Stimulated activated CD4-positive, alpha-beta T cell treated with anti-CD3 and anti-CD28 coated beads, Interleukin-1b, Interleukin-23, amount 100 ng/mL, for 1 hour (primary cell): ENCODE data around the gene VPS54.

ENCODE experiments used
- DNase-seq, 2 donors: peaks; one replicate each; pipeline ENCODE4 v3.0.0-alpha.2; 2020; ENCODE audit warnings: low read depth in 2 of 2

VPS54 gene

DNA sequence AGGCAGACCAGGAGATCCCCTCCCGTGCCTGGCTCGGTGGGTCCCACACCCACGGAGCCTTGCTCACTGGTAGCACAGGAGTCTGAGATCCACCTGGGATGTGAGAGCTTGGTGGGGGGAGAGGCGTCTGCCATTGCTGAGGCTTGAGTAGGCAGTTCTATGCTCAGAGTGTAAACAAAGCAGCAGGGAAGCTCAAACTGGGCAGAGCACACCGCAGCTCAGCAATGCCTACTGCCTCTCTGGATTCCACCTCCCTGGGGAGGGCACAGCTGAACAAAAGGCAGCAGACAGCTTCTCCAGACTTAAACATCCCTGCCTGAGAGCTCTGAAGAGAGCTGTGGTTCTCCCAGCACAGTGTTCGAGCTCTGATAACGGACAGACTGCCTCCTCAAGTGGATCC lies 92.4 kb downstream of the VPS54 start:
- no peak for DNase-seq

DNA sequence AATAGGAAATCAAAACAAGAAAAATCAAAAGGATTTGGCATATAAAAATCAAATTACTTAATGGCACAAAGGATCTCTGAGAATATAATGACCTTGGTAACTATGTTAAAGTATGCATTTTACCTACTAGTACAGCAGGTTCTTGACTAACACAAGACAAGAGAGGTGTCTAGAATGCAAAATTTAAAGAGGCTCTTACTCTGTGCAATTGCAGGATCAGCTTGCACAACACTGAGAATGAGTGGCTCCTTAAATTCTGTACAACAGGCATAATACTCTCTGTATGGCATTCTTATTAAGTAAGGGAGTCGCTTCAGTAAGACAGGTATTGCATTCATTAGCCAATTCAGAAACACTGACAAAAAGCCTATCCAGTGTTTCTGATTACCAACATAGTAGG lies 104.9 kb downstream of the VPS54 start:
- DNase-seq, result no peak

DNA sequence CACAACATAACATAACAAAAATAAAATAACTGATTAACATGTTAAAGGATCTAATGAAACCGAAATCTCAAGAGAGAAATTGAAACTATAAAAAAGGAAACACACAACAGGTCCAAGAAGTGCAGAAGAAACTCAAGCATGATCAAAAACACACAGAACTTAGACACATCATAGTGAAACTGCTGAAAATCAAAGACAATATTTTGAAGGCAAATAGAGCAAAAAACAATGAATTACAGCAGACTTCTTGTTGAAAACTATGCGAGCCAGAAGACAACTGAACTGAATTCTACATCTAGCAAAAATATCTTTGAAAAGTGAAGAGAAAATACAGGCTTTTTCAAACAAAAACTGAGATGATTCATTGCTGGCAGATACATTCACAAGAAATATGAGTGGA lies 116.2 kb downstream of the VPS54 start:
- no peak for DNase-seq

DNA sequence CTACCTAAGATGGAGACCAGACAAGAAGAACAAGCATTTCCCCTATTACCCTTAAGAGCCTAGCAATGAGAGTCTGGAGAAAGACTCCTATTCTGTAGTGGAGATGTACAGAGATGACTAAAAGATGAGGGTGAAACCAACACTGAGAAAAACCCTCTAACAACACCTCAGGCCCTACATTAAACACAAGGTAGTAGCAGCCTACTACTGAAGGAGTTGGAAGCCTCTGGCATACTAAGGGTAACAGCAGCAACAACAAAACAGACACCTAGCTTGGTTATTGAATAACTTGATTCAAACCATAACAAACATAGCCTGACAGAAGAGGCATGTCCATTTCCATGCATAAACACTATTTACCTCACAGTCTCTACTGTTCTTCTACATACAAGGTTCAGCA lies 117.1 kb downstream of the VPS54 start:
- no peak for DNase-seq

DNA sequence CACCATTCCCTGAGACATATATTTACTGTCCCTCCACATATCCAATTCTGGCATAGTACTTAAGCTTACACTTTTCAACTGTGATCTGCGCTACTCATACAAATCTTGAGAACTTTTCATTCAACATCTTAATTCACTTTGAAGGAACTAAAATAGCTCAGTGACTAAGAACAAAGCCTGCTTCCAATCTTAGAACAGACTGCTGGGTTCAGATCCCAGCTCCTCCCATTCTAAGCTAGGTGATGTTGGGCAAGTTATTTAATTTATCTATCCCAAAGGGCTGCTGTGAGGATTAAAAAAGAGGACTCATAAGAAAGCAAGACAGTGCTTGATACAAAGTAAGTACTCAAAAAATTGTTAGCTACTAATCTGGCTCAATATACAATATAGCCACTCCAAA lies 119.6 kb downstream of the VPS54 start:
- no peak for DNase-seq

DNA sequence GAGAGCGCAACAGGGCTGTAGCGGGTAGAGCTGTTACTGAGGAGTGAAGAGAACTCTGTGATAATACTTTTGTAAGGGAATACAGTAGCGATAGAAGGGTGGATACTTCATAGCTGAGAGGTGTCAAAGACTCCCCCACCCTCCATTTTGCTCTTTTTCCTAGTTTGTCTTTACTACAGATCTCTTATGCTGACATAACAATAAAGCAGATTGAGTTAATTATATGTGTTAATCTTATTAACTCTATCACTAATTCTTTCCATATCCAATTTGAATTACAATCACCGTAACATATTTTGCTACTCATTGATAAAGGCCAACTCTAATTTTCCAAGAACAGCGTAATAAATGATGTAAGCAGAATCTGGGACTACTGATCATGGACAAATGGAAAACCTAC lies 120.4 kb downstream of the VPS54 start:
- DNase-seq, result no peak

DNA sequence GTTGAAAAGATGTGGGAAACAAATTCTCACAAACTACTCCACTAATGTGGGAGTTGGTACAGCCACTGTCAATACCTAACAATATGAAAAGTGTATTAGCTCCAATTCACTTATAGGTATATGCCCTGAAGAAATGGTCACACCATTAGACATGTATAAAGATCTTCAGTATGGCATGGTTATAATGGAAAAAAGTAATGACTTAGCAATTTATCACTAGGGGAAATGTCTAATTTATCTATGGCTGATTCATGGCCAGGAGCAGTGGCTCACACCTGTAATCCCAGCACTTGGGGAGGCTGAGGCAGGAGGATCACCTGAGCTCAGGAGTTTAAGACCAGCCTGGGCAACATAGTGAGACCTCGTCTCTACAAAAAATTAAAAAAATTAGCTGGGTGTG lies 125.1 kb downstream of the VPS54 start:
- no peak for DNase-seq

DNA sequence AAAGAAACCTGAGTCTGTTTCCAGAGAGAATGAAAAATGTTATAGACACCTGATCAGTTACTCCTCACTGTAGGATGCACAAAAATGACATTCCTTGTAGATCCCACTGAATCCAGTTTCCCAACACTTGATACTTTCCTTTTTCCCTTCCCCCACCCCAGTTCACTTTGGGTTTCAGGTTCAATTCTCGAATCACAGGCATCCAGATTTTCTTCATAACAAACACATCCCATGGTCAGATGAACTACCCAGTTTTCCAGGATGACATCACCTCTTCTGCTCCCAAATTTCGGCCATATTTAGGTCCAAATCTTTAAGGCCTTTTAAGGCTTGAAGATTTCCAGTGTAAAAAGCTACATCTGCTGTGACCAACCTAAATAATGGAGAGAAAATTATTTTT lies 126.1 kb downstream of the VPS54 start:
- no peak for DNase-seq

DNA sequence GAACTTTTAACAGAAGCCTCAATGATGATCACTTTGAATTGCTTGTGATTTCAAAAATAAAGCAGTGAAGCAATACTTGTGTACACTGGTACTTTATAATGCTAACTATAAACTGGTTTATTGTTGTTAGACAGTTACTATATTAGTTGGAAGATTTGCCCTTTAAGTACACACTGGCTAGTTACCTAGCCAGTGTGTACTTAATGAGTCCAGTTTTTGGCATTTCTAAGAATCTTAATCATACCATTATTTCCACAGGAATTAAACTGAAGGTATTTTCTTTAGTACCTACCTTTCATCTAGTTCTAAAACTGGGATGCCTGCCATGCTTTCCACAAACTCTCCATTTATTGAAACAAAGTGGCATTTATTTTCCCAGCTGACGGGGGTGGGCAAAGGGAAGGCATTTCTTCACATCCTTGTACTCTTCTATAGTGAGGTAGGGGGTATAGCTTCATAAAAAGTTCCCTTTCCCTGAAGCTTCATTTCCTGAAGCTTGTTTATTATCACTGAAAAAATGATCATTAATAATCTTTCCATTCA lies 127.7 kb downstream of the VPS54 start:
- DNase-seq, result no peak

DNA sequence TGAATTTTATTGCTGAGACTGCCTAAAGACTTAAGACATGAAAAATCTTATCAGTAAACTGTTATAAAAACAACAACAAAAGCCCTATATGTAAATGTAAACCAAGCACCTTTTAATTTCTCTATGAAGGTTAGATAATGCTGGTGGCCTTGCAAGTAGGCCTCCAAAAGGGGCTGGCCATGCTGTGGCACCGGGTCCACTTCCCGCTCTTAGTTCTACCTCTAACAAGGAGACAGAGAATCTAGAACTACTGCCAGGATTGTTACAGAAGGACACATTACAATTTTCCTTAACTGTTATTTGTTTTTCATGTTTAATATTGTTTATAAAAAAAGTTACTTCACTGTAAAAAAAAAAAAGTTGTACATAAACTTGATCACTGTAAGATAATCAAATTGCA lies 128.6 kb downstream of the VPS54 start:
- no peak for DNase-seq

DNA sequence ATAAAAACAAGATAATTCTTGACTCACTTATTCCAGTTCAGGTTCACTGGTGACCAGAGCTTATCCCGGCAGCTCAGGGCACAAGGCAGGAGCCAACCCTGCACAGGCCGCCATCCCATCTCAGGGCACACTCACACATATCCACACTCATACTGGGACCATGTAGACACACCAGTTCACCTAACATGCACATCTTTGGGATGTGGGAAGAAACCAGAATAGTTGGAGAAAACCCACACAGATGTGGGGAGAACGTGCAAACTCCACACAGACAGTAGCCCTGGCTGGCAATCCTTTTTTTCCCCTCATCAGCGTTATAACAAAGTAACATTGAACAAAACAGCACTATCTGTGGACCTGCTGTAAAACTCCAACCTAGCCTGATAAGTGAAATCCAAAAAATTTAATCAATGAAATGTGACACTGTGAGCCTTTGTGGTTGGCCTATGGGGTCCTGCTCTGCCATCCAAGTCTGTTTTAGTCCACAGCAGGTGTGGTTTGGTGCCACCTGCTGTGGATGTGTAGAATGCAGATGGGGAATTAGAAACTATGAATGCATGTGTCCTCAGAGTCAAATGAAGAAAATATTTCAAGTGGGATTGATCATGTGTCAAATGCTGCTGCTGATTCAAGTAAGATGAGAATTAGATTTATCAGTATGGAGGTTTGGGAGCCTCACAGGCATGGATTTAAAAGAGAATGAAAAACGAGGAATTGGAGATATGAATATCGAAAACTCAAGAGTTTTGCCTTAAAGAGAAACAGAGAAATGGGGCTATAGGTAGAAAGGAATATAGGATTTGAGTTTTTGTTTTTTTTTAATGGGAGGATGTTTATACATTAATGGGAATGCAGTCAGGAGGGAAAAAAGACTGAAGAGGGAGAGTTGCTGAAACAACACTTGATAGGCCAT lies 130.5 kb downstream of the VPS54 start:
- peak in 1 of 2 donors; percentile 18 for DNase-seq

DNA sequence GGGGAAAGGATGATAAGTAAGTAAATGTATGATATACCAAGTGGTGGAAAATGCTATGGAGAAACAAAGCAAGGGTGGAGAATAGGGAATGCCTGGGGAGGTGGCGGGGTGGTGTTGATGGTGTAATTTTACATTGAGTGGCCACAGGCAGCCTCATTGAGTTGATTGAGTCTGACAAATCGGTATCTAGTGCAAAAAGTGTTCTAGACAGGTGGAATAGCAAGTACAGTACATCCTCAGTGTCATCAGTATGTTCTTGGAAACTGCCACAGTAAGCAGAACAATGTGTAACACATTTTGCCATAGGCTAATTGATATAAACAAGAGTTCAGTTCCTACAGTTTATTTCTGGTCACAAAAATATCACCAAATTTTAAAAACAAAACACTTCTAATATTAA lies 131.2 kb downstream of the VPS54 start:
- DNase-seq, result no peak

DNA sequence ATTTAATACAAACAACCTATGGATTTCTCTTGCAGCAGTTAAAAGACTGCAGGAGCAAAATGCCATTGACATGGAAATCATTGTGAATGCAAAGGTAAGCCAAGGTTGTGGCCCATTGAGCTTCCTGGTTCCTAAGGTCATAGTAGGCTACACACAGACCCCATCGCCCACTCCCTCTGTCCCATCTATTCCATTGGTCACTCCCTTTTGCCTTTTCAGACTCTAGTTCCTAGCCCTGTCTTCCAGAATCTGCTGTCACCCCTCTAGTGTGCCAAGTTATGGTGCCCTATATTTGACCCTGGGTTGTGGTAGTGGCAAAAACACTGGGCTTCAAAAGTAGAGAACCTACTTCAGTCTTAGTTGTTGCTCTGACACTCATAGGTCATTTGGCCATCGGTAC lies 132.8 kb downstream of the VPS54 start:
- DNase-seq, result no peak

DNA sequence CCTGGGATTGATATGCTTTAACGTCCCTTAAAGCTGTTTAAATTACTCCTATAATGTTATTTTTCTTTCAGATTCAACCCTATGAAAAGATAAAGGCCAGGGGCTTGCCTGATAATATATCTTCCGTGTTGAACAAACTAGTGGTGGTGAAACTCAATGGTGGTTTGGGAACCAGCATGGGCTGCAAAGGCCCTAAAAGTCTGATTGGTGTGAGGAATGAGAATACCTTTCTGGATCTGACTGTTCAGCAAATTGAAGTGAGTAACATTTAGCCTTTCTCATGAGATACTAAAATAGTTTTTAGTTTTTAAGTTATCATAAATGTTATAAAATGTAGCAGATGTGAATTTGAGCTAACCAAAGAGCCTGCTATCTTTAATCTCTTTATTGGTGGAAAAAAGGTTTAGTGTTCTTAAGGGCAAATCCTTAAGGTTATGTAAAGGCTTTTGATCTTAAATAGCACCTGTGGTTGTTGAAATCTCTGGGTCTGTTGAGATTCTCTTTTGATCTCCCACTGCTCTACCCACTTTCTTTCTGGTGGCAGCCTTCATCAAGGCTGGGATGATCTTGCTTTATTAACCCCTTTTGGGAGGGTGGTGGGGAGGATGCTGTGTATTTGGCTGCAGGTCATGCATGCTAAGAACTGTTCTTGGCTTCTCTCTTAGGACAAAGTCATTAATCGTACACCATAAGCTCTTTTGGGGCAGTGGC lies 136.7 kb downstream of the VPS54 start:
- DNase-seq, result no peak

DNA sequence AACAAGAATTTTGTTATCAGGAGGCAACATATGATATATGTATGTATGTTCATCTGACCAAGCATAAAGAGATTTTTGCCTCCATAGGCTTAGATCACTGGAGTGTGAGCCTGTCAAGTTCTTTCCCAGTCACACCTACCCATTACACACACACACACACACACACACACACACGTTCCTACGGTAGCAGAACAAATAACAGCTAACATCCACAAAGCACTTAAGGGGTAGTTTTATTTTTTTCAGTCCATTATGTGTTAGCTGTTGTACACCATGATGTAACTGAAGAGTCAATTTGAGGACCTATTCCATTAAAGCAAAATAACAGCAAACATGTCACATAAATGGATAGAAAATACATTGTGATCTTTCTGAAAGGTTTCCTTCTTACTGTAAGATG lies 138.0 kb downstream of the VPS54 start:
- DNase-seq, result no peak

DNA sequence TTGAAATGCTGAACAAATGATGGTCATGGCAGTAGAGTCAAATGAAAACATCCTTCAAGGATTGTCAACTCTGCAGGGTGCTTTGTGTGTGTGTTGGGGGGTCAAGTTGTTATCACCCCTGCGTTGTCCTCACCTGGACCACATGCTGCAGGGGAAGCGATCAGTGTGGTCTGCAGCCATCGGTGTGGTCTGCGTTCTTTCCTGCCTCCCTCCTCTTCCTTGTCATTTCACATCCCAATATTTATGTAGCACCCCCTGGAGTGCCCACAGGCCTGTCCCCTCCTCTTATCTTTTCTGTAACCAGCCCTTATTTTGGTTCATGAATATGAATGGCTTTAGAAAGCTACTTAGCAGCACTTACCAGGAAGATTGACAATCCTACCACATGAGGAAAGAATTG lies 138.6 kb downstream of the VPS54 start:
- no peak for DNase-seq

DNA sequence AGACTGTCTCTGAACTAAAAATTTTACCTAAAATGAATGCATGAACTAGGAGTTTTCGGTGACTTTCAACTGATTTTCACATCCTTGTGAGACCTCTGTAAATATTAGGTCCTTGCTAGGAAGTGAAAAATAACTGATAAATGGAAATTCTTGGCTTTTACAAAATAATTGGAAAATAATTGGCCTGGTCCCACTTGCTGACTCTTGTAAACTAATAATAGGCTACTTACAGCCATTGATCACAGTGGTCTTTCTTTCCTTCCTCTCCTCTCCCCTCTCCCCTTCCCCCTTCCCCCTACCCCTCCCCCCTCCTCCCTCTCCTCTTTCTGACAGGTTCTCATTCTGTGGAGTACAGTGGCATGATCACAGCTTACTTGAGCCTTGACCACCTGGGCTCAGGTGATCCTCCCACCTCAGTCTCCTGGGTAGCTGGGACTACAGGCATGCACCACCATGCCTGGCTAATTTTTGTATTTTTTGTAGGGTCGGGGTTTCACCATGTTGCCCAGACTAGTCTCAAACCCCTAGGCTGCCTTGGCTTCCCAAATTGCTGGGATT lies 139.3 kb downstream of the VPS54 start:
- DNase-seq, result no peak

DNA sequence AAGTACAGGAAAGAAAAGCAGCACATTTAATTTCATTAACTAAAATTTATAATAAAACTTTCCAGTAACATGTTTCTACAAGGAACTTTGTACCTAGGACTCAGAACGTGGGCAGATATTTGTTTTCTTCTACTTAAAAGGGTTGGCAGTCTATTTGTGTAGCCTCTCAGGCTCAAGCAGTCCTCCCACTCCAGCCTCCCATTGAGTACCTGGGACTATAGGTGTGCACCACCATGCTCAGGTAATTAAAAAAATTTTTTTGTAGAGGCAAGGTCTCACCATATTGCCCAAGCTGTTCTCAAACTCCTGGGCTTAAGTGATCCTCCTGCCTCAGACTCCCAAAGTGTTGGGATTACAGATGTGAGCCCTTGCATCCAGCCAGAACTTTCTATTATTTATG lies 140.7 kb downstream of the VPS54 start:
- no peak for DNase-seq

DNA sequence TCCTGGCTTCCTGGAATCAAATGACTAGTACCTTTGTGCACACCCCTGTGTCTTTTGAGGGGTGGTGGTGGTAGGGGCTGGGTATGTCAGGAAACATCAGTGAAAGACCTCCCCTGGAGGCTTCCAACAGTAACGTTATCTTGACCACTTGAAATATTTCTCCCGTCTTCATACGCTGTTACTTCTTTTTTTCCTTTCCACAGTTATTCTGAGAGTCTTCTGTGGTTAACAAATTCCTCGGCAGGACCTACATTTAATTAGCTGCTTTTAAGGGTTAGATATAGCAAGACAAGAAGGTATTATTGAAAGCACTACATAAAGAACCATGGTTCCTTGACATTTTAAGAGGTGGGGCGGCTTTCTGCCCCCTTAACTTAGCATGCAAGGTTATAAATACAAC lies 142.9 kb downstream of the VPS54 start:
- DNase-seq, result no peak

DNA sequence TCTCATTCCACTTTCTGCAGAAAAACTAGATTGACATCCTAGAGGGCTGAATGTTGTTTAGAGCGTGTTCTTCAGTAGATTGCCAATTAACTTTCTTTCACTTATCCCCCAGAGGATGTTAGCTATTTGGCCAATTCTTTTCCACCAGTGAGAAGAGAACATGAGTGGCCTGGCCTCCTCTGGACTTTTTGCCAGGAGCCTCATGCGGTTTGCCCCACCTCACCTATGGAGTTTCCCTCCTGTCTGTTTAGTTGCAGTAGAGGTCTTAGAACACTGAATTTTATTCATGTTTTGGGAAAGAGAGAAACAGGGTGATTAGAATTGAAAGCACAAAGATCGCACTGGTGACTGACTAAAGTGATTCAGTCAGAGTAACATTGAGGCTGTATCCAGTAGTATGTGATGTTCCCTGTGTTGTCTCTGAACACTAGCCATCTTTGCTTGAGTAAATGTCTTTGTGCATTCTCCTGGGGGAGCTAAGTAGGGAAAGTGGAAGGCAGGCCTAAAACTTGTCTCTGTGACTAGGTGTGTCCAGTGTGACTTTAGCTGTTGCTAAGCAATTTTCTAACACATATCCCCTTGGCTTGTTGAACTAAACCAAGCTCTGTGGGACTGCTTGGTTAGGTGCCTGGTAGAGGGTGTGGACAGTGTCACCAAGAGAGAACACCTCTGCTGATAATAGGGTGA lies 143.5 kb downstream of the VPS54 start:
- no peak for DNase-seq

DNA sequence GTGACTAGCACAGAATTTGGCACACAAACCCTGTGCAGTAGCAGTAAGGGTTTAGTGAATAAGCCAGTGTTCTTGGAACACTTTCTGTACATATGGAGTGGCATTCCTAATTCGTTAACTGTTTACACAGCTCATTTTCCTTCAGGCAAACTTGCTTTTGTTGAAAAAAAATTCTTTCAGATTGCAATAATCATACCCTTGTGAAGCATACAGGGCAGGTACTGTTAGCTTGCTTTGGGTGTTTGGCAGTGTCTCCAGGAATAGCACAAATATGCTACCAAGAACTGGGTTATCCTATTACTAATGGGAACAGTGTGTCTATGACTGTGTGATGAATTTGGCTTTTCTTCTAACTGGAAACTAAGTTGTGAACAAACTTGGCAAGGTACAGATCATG lies 144.1 kb downstream of the VPS54 start:
- DNase-seq, result no peak
